Fibroblast of the conjunctiva (primary cell): Measurements from ENCODE around the gene TOLLIP.

Source experiments
- DNase-seq: peaks from one replicate; pipeline ENCODE4 v3.0.0-alpha.2; 2010; ENCODE audit warnings: low read depth

TOLLIP gene

GRCh38 chr11:1310772-1311468 is 1.5 kb upstream of the TOLLIP start:
- DNase-seq, result no peak

DNA sequence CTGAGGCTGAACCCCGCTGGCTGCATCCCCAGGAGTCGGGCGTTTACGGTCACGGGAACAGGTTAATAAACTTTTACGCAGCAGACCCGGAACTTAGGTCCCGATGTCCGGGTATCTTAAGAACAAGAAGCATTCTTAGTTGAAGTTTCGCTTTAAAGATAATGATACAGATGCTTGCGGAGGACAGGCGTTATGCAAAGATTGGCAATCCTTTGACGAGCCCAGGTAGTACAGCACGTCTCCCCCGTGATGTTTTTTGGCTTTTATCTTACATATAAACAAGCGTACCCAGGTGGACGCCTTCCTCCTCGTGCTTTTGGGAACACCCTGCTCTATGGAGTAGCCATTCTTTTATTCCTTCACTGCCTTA is 871 bp upstream of the TOLLIP start:
- DNase-seq, result no peak

DNA sequence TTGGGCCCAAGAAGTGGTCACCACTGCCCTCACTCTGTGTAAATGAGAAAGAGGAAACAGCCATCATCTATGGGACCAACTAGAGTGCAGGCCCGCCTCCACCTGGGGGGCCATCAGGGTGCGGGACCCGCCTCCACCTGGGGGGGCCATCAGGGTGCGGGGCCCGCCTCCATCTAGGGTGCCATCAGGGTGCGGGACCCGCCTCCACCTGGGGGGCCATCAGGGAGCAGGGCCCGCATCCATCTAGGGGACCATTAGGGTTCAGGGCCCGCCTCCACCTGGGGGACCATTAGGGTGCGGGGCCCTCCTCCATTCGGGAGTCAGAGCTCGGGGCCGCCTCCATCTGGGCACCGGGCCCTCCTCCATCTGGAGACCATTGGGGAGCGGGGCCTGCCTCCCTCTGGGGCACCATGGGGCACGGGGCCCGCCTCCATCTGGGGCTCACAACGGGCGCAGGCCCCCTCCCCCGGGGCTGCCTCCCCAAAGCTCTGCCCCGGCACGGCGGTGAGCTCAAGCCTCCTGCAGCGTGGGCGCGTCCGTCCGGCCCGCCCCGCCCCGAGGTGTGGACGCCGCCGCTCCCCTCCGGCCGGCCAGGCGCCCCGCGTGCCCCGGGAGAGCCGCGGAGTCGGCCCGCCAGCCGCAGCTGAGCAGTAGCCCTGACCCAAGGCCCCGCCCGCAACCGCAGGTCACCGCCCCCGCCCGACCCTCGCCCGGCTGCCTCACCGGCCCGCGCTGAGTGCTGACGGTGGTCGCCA is 512 bp downstream of the TOLLIP start:
- no peak for DNase-seq

- DNase-seq, result no peak
Observed at GRCh38 chr11:1307998-1308742, 1.3 kb downstream of the TOLLIP start.

DNA sequence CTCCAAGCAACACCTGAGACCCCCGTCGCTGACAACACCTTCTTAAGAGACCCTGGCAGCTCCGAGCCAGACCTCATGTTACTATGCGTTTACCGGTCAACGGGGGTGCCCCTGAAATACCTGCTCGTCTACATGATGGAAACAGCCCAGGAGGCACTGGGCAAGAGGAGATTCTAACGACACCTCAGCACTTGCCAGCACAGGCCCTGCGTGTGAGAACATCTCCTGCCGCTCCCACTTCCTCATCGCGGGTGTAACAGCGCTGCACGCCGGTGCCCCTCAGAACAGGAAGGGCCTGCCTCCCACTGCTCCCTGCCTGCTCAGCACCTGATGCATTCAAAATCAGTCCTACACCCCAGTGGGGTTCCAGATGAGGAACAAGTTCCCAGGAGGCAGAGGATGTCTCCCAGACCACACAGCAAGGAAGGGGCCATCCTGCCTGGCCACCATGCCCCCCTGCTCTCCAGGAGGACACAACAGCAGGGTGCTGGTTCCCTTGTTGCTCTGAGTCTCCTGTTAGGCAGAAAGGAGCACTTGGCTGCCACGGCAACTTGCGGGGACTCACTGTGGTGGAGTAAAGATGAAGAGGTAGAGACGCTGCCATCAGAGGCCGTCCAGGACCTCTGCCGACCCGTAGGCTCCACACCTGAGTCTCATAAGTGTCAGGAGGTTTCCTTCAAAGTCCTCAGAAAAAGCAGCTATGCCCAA is 2.1 kb downstream of the TOLLIP start:
- no peak for DNase-seq

- no peak for DNase-seq
Observed at GRCh38 chr11:1306186-1307162, 3.0 kb downstream of the TOLLIP start.

GRCh38 chr11:1305501-1306056 is 3.9 kb downstream of the TOLLIP start:
- no peak for DNase-seq

GRCh38 chr11:1305063-1305495 is 4.4 kb downstream of the TOLLIP start:
- DNase-seq, result no peak

- no peak for DNase-seq
Observed at GRCh38 chr11:1304380-1304779, 5.1 kb downstream of the TOLLIP start.

DNA sequence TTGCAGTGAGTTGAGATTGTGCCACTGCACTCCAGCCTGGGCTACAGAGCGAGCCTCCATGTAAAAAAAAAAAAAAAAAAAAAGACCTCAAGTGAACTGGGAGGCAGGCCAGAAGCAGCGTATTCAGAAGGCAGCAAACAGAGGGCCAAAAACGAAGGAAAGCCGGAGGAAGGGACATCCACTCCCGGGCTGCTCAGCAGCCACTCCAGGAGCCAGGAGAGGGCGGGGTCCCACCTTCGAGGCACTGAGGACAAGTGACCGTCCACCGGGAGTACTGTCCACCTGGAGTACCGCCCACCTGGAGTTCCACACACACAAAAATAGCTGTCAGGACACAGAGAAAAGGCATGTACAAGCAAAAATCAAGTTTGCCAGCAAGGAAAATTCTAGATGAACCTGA is 5.5 kb downstream of the TOLLIP start:
- no peak for DNase-seq

DNA sequence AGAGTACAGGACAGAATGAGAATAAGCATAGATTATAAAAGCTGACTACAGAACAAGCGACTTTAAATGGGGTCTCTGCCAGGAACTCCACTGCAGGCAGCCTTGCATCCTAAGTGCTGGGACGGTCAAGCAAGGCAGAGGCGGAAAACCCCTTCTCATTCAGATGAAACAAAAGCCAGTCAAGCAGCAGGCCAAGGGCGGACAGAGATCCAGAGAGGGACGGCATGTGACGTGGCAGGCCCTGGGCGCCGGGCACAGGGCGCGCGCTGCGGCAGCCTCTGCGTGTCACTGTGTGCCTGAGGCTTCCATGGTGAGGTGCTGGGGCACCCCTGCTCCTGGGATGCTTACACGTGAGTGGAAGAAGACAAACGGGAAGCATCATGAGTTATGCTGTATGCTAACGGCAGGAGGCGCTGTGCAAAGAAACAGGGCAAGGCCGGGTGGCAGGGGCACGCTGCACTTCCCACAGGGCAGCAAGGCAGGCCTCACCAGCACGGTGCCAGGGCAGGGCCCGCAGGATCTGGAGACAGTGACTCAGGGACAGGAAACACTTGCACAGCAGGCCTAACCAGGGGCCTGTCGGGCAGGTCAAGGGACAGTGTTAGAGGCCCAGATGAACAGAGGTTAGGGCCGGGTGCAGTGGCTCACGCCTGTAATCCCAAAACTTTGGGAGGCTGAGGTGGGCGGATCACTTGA is 6.2 kb downstream of the TOLLIP start:
- no peak for DNase-seq

- DNase-seq, result no peak
Observed at GRCh38 chr11:1302461-1303125, 6.8 kb downstream of the TOLLIP start.

- no peak for DNase-seq
Observed at GRCh38 chr11:1302041-1302460, 7.4 kb downstream of the TOLLIP start.

DNA sequence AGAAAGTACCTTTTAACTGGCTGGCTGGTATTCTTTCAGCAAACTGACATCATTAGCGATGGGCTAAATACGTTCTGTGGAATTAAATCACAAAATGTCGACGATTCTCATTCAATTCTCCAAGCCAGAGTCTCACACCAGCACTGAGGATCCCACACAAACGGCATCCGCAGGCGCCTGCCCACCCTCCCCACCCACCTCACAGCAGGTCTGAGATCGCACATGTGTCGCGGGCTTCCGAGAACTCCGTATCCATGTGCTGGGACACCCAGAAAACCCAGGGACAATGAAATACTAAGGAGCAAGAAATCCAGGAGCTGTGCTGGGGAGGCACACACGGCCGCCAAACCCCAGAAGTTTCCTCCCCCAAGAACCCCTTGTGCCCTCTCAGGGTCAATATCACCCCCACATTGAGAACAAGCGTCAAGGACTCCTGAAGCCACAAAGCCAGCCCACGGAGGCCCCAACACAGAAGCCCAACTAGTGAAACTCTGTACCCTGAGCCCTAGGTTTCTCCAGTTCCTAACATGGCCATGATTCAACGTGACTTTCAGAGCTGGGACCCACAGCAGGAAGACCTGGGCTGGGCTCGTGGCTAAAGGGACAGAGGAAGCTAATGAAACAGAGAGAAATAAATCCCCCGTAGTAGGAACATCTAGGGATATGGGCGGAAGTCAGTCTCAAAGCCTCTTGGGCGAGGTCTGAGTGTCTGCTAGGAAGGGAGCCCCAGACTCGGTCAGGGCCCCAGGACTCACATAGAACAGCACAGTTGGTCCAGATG is 8.0 kb downstream of the TOLLIP start:
- DNase-seq, result no peak

DNA sequence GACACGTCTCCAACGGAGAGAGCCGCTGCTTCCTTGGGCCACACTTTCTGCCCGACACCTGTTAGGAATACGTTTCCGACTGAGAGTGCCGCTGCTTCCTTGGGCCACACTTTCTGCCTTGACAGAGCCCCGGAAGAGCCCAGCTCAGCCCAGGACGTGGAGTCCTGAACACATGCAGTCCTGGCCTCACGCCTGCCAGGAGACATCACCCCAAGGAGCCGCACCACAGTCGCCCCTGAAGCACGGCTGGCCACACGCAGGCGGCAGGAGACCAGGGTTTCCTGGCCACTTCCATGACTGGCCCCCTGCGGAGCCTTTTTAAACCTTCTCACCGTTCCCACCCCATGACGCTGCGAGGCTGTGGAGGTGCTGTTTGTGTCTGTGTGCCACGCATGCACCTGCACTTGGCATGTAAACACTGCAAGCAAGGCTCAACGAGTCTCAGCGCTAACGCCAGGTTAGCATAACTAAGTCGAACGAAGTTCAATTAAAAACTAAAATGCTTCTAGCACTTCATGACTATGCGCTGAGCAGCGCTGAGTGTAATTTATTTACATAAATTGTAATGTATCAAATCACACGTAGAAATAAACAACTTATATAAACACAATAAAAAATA is 8.8 kb downstream of the TOLLIP start:
- DNase-seq, result no peak

DNA sequence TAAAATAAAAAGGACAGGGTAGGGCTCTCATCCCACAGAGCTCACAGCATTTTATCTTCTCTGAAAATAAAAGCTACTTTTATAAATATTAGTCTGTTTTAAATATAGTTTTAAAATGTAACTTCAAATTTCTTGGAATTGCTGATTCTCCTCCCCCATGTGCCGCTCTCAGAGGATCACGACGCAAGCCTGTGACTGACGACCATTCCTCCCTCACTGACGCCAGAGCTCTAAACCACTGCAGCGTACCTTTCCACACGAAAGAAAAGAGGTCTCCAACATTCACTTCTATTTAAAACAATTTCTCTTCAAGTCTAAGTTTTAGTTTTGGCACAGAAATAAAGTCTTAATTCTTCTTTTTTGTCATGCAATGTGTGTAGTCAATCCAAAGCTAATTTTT is 9.3 kb downstream of the TOLLIP start:
- no peak for DNase-seq

DNA sequence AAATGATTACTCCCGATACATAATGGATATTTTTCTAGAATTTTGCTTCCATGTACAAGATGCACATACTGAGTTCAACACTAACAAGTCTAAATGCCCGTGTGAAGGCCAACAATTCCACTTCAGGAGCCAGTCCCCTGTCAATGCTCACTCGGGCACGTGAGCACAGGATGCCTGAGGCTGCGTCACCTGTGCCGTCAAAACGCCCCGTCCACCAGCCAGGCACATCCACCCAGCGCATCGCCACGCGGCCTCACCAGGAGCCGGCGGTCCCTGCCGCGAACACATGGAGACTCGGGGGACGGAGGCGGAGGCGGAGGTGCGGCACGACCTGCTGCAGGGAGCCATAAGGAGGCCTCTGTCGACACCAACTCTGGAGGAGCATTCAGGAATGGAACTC is 9.8 kb downstream of the TOLLIP start:
- no peak for DNase-seq
